ENCODE data around the gene AP3B1. TPM values are rescaled to one million over a fixed set of nuclear protein-coding genes. Genes with fewer than 3 reads are reported as not detected.

The AP3B1 gene
- total and polyA plus RNA-seq, 4 experiments from 2014 or later, result 18.2 to 36.9 (median 31.7) TPM

- no peaks in the 10 kb centered on the region for H3K36me3 ChIP-seq (ENCODE audit: insufficient read depth, low read length)
- H3K9me3 ChIP-seq (ENCODE audit: control insufficient read depth in 1 of 2, low read length in 2 of 2), result no peaks in the 10 kb centered on the region
- POLR2A ChIA-PET (ENCODE audit: partially characterized antibody), result no interaction called here
- H3K36me3 Mint-ChIP-seq, result no peaks in the 10 kb centered on the region
- no peak overlapping the region for H3K27ac Mint-ChIP-seq
- no peak overlapping the region for H3K4me3 ChIP-seq (ENCODE audit: low read length in 2 of 2)
- peaks cover 12% of the 10 kb centered on the region in 2 donors for H3K27me3 Mint-ChIP-seq
- H3K4me3 Mint-ChIP-seq, result no peak overlapping the region
- CTCF ChIA-PET (ENCODE audit: partially characterized antibody), result interaction anchor here (1.6 kb wide), 1 partner anchor 12 kb away, joined by 4 read pairs; no protein-coding TSS in a partner anchor
- peaks cover 11% of the 10 kb centered on the region for H3K4me1 ChIP-seq (ENCODE audit: insufficient read depth, low read length)
- no peaks in the 10 kb centered on the region for H3K9me3 Mint-ChIP-seq
- H3K27ac ChIP-seq (ENCODE audit: low read depth, low read length), result no peak overlapping the region
- DNase-seq, result no peak
- intact Hi-C loops (cut with micrococcal nuclease), result no loop called here
- H3K4me1 Mint-ChIP-seq, result peaks cover 6 to 13% (median 8%) of the 10 kb centered on the region in 4 donors
- no peaks in the 10 kb centered on the region for H3K27me3 ChIP-seq (ENCODE audit: insufficient read depth, low read length)
These were observed 335.7 kb downstream of the AP3B1 start for GRCh38 chr5:77958642-77959330.

GRCh38 chr5:77957931-77958521 lies 336.5 kb downstream of the AP3B1 start:
- peaks cover 11% of the 10 kb centered on the region for H3K4me1 ChIP-seq (ENCODE audit: insufficient read depth, low read length)
- H3K9me3 Mint-ChIP-seq, result peaks cover 0 to 3% (median 0%) of the 10 kb centered on the region in 8 donors
- no peak overlapping the region for H3K27ac Mint-ChIP-seq
- H3K27me3 ChIP-seq (ENCODE audit: insufficient read depth, low read length), result no peaks in the 10 kb centered on the region
- no peak for DNase-seq
- ChIA-PET CTCF (ENCODE audit: partially characterized antibody) (interaction anchor here (1.2 to 1.6 kb wide), 2 partner anchors 9 to 13 kb away, joined by 4 read pairs; no protein-coding TSS in a partner anchor), POLR2A (ENCODE audit: partially characterized antibody) (no interaction called here)
- H3K36me3 Mint-ChIP-seq, result no peaks in the 10 kb centered on the region
- intact Hi-C loops (cut with micrococcal nuclease), result no loop called here
- no peaks in the 10 kb centered on the region for H3K9me3 ChIP-seq (ENCODE audit: control insufficient read depth in 1 of 2, low read length in 2 of 2)
- no peak overlapping the region for H3K4me3 ChIP-seq (ENCODE audit: low read length in 2 of 2)
- no peak overlapping the region for H3K4me3 Mint-ChIP-seq
- H3K27me3 Mint-ChIP-seq, result peaks cover 12% of the 10 kb centered on the region in 2 donors
- no peak overlapping the region for H3K27ac ChIP-seq (ENCODE audit: low read depth, low read length)
- H3K36me3 ChIP-seq (ENCODE audit: insufficient read depth, low read length), result no peaks in the 10 kb centered on the region
- peaks cover 6 to 13% (median 8%) of the 10 kb centered on the region in 4 donors for H3K4me1 Mint-ChIP-seq

- no peaks in the 10 kb centered on the region for H3K36me3 Mint-ChIP-seq
- peaks cover 6 to 13% (median 8%) of the 10 kb centered on the region in 4 donors for H3K4me1 Mint-ChIP-seq
- peaks cover 0 to 3% (median 0%) of the 10 kb centered on the region in 8 donors for H3K9me3 Mint-ChIP-seq
- Histone ChIP-seq H3K27me3 (ENCODE audit: insufficient read depth, low read length) (no peaks in the 10 kb centered on the region), H3K4me1 (ENCODE audit: insufficient read depth, low read length) (peaks cover 11% of the 10 kb centered on the region), H3K36me3 (ENCODE audit: insufficient read depth, low read length) (no peaks in the 10 kb centered on the region), H3K4me3 (ENCODE audit: low read length in 2 of 2) (no peak overlapping the region), H3K27ac (ENCODE audit: low read depth, low read length) (no peak overlapping the region), H3K9me3 (ENCODE audit: control insufficient read depth in 1 of 2, low read length in 2 of 2) (no peaks in the 10 kb centered on the region)
- no peak for DNase-seq
- intact Hi-C loops (cut with micrococcal nuclease), result no loop called here
- ChIA-PET POLR2A (ENCODE audit: partially characterized antibody) (no interaction called here), CTCF (ENCODE audit: partially characterized antibody) (interaction anchor here (1.2 kb wide), 1 partner anchor 8 kb away, joined by 4 read pairs; no protein-coding TSS in a partner anchor)
- peaks cover 11 to 12% of the 10 kb centered on the region in 2 donors for H3K27me3 Mint-ChIP-seq
- no peak overlapping the region for H3K4me3 Mint-ChIP-seq
- no peak overlapping the region for H3K27ac Mint-ChIP-seq
These were observed 337.0 kb downstream of the AP3B1 start for GRCh38 chr5:77957516-77957915.

- Mint-ChIP-seq H3K9me3 (peaks cover 0 to 3% (median 0%) of the 10 kb centered on the region in 8 donors), H3K27me3 (peaks cover 9 to 12% of the 10 kb centered on the region in 2 donors), H3K36me3 (no peaks in the 10 kb centered on the region), H3K27ac (no peak overlapping the region), H3K4me1 (peaks cover 6 to 13% (median 8%) of the 10 kb centered on the region in 4 donors), H3K4me3 (no peak overlapping the region)
- H3K36me3 ChIP-seq (ENCODE audit: insufficient read depth, low read length), result no peaks in the 10 kb centered on the region
- no peaks in the 10 kb centered on the region for H3K9me3 ChIP-seq (ENCODE audit: control insufficient read depth in 1 of 2, low read length in 2 of 2)
- no peak overlapping the region for H3K4me3 ChIP-seq (ENCODE audit: low read length in 2 of 2)
- DNase-seq, result peak in 1 of 5 donors; percentile 33
- H3K4me1 ChIP-seq (ENCODE audit: insufficient read depth, low read length), result peaks cover 11% of the 10 kb centered on the region
- H3K27ac ChIP-seq (ENCODE audit: low read depth, low read length), result no peak overlapping the region
- no peaks in the 10 kb centered on the region for H3K27me3 ChIP-seq (ENCODE audit: insufficient read depth, low read length)
- CTCF ChIA-PET (ENCODE audit: partially characterized antibody), result interaction anchor here (1.2 kb wide), 1 partner anchor 8 kb away, joined by 4 read pairs; no protein-coding TSS in a partner anchor
- intact Hi-C loops (cut with micrococcal nuclease), result no loop called here
- POLR2A ChIA-PET (ENCODE audit: partially characterized antibody), result no interaction called here
These were observed 337.4 kb downstream of the AP3B1 start for GRCh38 chr5:77957081-77957480.

GRCh38 chr5:77955577-77955976 lies 338.9 kb downstream of the AP3B1 start:
- Histone ChIP-seq H3K36me3 (ENCODE audit: insufficient read depth, low read length) (no peaks in the 10 kb centered on the region), H3K27me3 (ENCODE audit: insufficient read depth, low read length) (no peaks in the 10 kb centered on the region), H3K4me3 (ENCODE audit: low read length in 2 of 2) (no peak overlapping the region), H3K9me3 (ENCODE audit: control insufficient read depth in 1 of 2, low read length in 2 of 2) (no peaks in the 10 kb centered on the region), H3K27ac (ENCODE audit: low read depth, low read length) (no peak overlapping the region), H3K4me1 (ENCODE audit: insufficient read depth, low read length) (peaks cover 6% of the 10 kb centered on the region)
- POLR2A ChIA-PET (ENCODE audit: partially characterized antibody), result no interaction called here
- no peak overlapping the region for H3K27ac Mint-ChIP-seq
- peaks cover 0 to 3% (median 0%) of the 10 kb centered on the region in 8 donors for H3K9me3 Mint-ChIP-seq
- DNase-seq, result no peak
- CTCF ChIA-PET (ENCODE audit: partially characterized antibody), result interaction anchor here (0.7 kb wide), 1 partner anchor 16 kb away, joined by 3 read pairs; no protein-coding TSS in a partner anchor
- H3K27me3 Mint-ChIP-seq, result peaks cover 9 to 13% of the 10 kb centered on the region in 2 donors
- intact Hi-C loops (cut with micrococcal nuclease), result no loop called here
- no peaks in the 10 kb centered on the region for H3K36me3 Mint-ChIP-seq
- no peak overlapping the region for H3K4me3 Mint-ChIP-seq
- peaks cover 5 to 8% (median 5%) of the 10 kb centered on the region in 4 donors for H3K4me1 Mint-ChIP-seq

- Histone ChIP-seq H3K36me3 (ENCODE audit: insufficient read depth, low read length) (no peaks in the 10 kb centered on the region), H3K9me3 (ENCODE audit: control insufficient read depth in 1 of 2, low read length in 2 of 2) (no peaks in the 10 kb centered on the region), H3K4me1 (ENCODE audit: insufficient read depth, low read length) (no peaks in the 10 kb centered on the region), H3K4me3 (ENCODE audit: low read length in 2 of 2) (no peak overlapping the region), H3K27ac (ENCODE audit: low read depth, low read length) (no peak overlapping the region), H3K27me3 (ENCODE audit: insufficient read depth, low read length) (no peaks in the 10 kb centered on the region)
- no peaks in the 10 kb centered on the region for H3K4me1 Mint-ChIP-seq
- DNase-seq, result no peak
- peaks cover 5 to 8% of the 10 kb centered on the region in 2 donors for H3K27me3 Mint-ChIP-seq
- intact Hi-C loops (cut with micrococcal nuclease), result no loop called here
- no peaks in the 10 kb centered on the region for H3K36me3 Mint-ChIP-seq
- ChIA-PET CTCF (ENCODE audit: partially characterized antibody) (no interaction called here), POLR2A (ENCODE audit: partially characterized antibody) (no interaction called here)
- no peak overlapping the region for H3K27ac Mint-ChIP-seq
- H3K9me3 Mint-ChIP-seq, result peaks cover 0 to 3% (median 0%) of the 10 kb centered on the region in 8 donors
- no peak overlapping the region for H3K4me3 Mint-ChIP-seq
These were observed 341.1 kb downstream of the AP3B1 start for GRCh38 chr5:77953374-77953773.

GRCh38 chr5:77952636-77953212 lies 341.8 kb downstream of the AP3B1 start:
- H3K9me3 Mint-ChIP-seq, result peaks cover 0 to 3% (median 0%) of the 10 kb centered on the region in 8 donors
- no peaks in the 10 kb centered on the region for H3K36me3 ChIP-seq (ENCODE audit: insufficient read depth, low read length)
- H3K4me3 ChIP-seq (ENCODE audit: low read length in 2 of 2), result no peak overlapping the region
- peaks cover 2 to 4% of the 10 kb centered on the region in 2 donors for H3K27me3 Mint-ChIP-seq
- H3K27ac ChIP-seq (ENCODE audit: low read depth, low read length), result no peak overlapping the region
- H3K9me3 ChIP-seq (ENCODE audit: control insufficient read depth in 1 of 2, low read length in 2 of 2), result no peaks in the 10 kb centered on the region
- H3K27ac Mint-ChIP-seq, result no peak overlapping the region
- CTCF ChIA-PET (ENCODE audit: partially characterized antibody), result no interaction called here
- no peaks in the 10 kb centered on the region for H3K4me1 ChIP-seq (ENCODE audit: insufficient read depth, low read length)
- DNase-seq, result no peak
- no peak overlapping the region for H3K4me3 Mint-ChIP-seq
- H3K4me1 Mint-ChIP-seq, result no peaks in the 10 kb centered on the region
- POLR2A ChIA-PET (ENCODE audit: partially characterized antibody), result interaction anchor here (0.5 kb wide), 1 partner anchor 115 kb away, joined by 3 read pairs; no protein-coding TSS in a partner anchor
- no peaks in the 10 kb centered on the region for H3K36me3 Mint-ChIP-seq
- intact Hi-C loops (cut with micrococcal nuclease), result no loop called here
- H3K27me3 ChIP-seq (ENCODE audit: insufficient read depth, low read length), result no peaks in the 10 kb centered on the region
